CD8-positive, alpha-beta memory T cell (primary cell): ENCODE results near the gene SPATS2L. TPM values are rescaled to one million over a fixed set of nuclear protein-coding genes. Genes with fewer than 3 reads are reported as not detected.

ENCODE experiments used
- CTCF ChIA-PET: fragments of 350-600 bp; sonication (Branson Sonifier 250); formaldehyde crosslinking; loops from one replicate; lab custom pipeline; 2021; ENCODE audit warnings: antibody characterized with exemption; lab: Charles Lee
- POLR2A ChIA-PET: fragments of 350-600 bp; sonication (Branson Sonifier 250); formaldehyde crosslinking; loops from one replicate; lab custom pipeline; 2021; ENCODE audit warnings: antibody characterized with exemption; lab: Charles Lee
- DNase-seq, 5 donors: peaks; one replicate each; pipeline versions ENCODE4 v3.0.0 to v3.0.0-alpha.2; 2020 to 2022; ENCODE audit warnings: mixed read lengths in 1 of 5
- H3K27ac ChIP-seq: one replicate; pipeline ENCODE4 v1.7.0; 2013; ENCODE audit warnings: low read depth, mild to moderate bottlenecking, low read length, moderate library complexity
- H3K27me3 ChIP-seq: 2 replicates; pipeline ENCODE4 v1.7.0; 2013; ENCODE audit warnings: low read length, mild to moderate bottlenecking; ENCODE audit not compliant: insufficient read depth, poor library complexity, severe bottlenecking
- H3K36me3 ChIP-seq: 2 replicates; pipeline ENCODE4 v1.7.0; 2013; ENCODE audit warnings: mild to moderate bottlenecking, low read length, moderate library complexity; ENCODE audit not compliant: insufficient read depth
- H3K4me1 ChIP-seq: 2 replicates; pipeline ENCODE4 v1.7.0; 2013; ENCODE audit warnings: mild to moderate bottlenecking, low read length, moderate library complexity; ENCODE audit not compliant: insufficient read depth
- H3K4me3 ChIP-seq: 2 replicates; pipeline ENCODE4 v1.7.0; 2013; ENCODE audit warnings: mild to moderate bottlenecking, low read length
- H3K9me3 ChIP-seq: 2 replicates; pipeline ENCODE4 v1.7.0; 2013; ENCODE audit warnings: mild to moderate bottlenecking, low read length
- H3K27ac Mint-ChIP-seq, 8 donors: one replicate each; pipeline ENCODE4 v1.8.0; 2020 to 2021; ENCODE audit warnings: mixed read lengths in 8 of 8, mild to moderate bottlenecking in 6 of 8, inconsistent platforms in 3 of 8, moderate library complexity in 3 of 8
- H3K27me3 Mint-ChIP-seq, 2 donors: one replicate each; pipeline ENCODE4 v1.8.0; 2020 to 2021; ENCODE audit warnings: mixed read lengths in 2 of 2, mild to moderate bottlenecking in 1 of 2, moderate library complexity in 1 of 2
- H3K36me3 Mint-ChIP-seq, 3 donors: one replicate each; pipeline ENCODE4 v1.8.0; 2020 to 2021; ENCODE audit warnings: mixed read lengths in 3 of 3, inconsistent platforms in 1 of 3, mild to moderate bottlenecking in 1 of 3
- H3K4me1 Mint-ChIP-seq, 3 donors: one replicate each; pipeline ENCODE4 v1.8.0; 2020 to 2021; ENCODE audit warnings: mixed read lengths in 3 of 3, inconsistent platforms in 1 of 3, mild to moderate bottlenecking in 1 of 3
- H3K4me3 Mint-ChIP-seq, 7 donors: one replicate each; pipeline ENCODE4 v1.8.0; 2020 to 2021; ENCODE audit warnings: mixed read lengths in 7 of 7, mild to moderate bottlenecking in 6 of 7, moderate library complexity in 4 of 7, inconsistent platforms in 2 of 7
- H3K9me3 Mint-ChIP-seq, 5 donors: one replicate each; pipeline ENCODE4 v1.8.0; 2020 to 2022; ENCODE audit warnings: mixed read lengths in 5 of 5, mild to moderate bottlenecking in 3 of 5, moderate library complexity in 2 of 5, inconsistent platforms in 1 of 5
- polyA plus RNA-seq: library from polyadenylated mRNA; unstranded; fragments of 300-500 nt; fragmentation: Illumina TruSeq; gene quantifications from one replicate; pipeline ENCODE4 v1.2.3, GENCODE V29; 2021
- total RNA-seq, 2 experiments: library from RNA; stranded (reverse); gene quantifications; one replicate each; pipeline ENCODE4 v1.2.3, GENCODE V29; 2021

Gene SPATS2L
- total and polyA plus RNA-seq, 3 experiments from 2014 or later, result 11.3 to 22.2 (median 21.8) TPM

DNA sequence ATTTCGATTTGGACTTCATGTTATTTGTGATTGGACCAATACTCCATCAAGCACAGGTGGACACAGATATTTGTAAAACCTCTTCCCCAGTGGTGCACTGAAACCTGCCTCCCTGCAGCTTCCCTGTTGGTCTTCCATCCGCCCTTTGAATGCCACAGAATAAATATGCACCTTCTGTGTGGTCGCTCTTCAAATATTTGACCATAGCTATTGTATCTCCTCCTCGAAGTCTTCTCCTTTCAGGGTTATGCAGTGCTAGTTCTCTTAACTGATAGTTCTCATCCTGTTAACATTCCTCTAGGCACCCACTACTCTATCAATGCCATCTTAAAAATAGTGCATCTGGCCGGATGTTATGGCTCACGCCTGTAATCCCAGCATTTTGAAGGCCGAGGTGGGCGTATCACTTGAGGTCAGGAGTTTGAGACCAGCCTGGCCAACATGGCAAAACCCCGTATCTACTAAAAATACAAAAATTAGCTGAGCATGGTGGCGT, 12.5 kb downstream of the SPATS2L start:
- ChIA-PET CTCF (no interaction called here), POLR2A (interaction anchor here (0.7 kb wide), 1 partner anchor 1133 kb away, joined by 15 read pairs; no protein-coding TSS in a partner anchor)
- peaks cover 0 to 1% of the 10 kb centered on the region in 2 donors for H3K27me3 Mint-ChIP-seq
- H3K27ac Mint-ChIP-seq, result peak overlapping the region in 1 of 8 donors; percentile 72
- no peaks in the 10 kb centered on the region for H3K4me1 ChIP-seq
- DNase-seq, result no peak
- peaks cover 0 to 3% (median 0%) of the 10 kb centered on the region in 3 donors for H3K4me1 Mint-ChIP-seq
- no peaks in the 10 kb centered on the region for H3K27me3 ChIP-seq
- no peaks in the 10 kb centered on the region for H3K9me3 ChIP-seq
- no peaks in the 10 kb centered on the region for H3K36me3 ChIP-seq
- no peaks in the 10 kb centered on the region for H3K9me3 Mint-ChIP-seq
- H3K4me3 ChIP-seq, result no peak overlapping the region
- H3K27ac ChIP-seq, result no peak overlapping the region
- H3K36me3 Mint-ChIP-seq, result peaks cover 0 to 2% (median 0%) of the 10 kb centered on the region in 3 donors
- H3K4me3 Mint-ChIP-seq, result no peak overlapping the region

- no peaks in the 10 kb centered on the region for H3K27me3 ChIP-seq
- POLR2A ChIA-PET, result interaction anchor here (0.7 kb wide), 1 partner anchor 1133 kb away, joined by 15 read pairs; no protein-coding TSS in a partner anchor
- no peak overlapping the region for H3K4me3 ChIP-seq
- no peak overlapping the region for H3K27ac Mint-ChIP-seq
- H3K9me3 Mint-ChIP-seq, result no peaks in the 10 kb centered on the region
- no peaks in the 10 kb centered on the region for H3K4me1 ChIP-seq
- no peaks in the 10 kb centered on the region for H3K9me3 ChIP-seq
- H3K4me1 Mint-ChIP-seq, result peaks cover 0 to 3% (median 0%) of the 10 kb centered on the region in 3 donors
- no peak for DNase-seq
- no peak overlapping the region for H3K4me3 Mint-ChIP-seq
- no peaks in the 10 kb centered on the region for H3K27me3 Mint-ChIP-seq
- H3K36me3 Mint-ChIP-seq, result peaks cover 0 to 2% (median 0%) of the 10 kb centered on the region in 3 donors
- CTCF ChIA-PET, result no interaction called here
- no peaks in the 10 kb centered on the region for H3K36me3 ChIP-seq
- no peak overlapping the region for H3K27ac ChIP-seq
Observed at GRCh38 chr2:200319548-200320337, 13.2 kb downstream of the SPATS2L start.

DNA sequence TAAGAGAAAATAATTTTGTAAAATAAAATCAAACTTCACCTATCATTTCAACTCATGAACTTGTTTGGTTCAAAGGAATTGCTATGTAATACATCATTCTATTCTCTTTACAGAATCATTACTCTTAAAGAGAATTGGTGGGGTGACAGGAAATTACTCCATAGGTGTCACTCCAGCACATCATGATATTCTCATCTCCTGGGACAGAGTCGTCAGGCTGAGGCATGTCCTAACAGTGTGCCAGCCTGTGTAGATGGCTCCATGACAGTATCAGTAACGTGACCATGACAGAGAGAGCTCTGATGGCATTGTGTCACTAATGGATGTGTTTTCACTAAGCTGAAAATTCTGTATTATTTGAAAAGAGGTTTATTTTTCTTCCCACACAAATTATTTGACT, 13.9 kb downstream of the SPATS2L start:
- H3K27ac Mint-ChIP-seq, result no peak overlapping the region
- H3K27me3 Mint-ChIP-seq, result no peaks in the 10 kb centered on the region
- peaks cover 0 to 2% (median 0%) of the 10 kb centered on the region in 3 donors for H3K36me3 Mint-ChIP-seq
- POLR2A ChIA-PET, result no interaction called here
- H3K36me3 ChIP-seq, result no peaks in the 10 kb centered on the region
- H3K4me1 Mint-ChIP-seq, result peaks cover 0 to 3% (median 0%) of the 10 kb centered on the region in 3 donors
- H3K27me3 ChIP-seq, result no peaks in the 10 kb centered on the region
- no peak overlapping the region for H3K4me3 ChIP-seq
- no peak overlapping the region for H3K4me3 Mint-ChIP-seq
- H3K9me3 ChIP-seq, result no peaks in the 10 kb centered on the region
- DNase-seq, result no peak
- CTCF ChIA-PET, result no interaction called here
- no peaks in the 10 kb centered on the region for H3K9me3 Mint-ChIP-seq
- H3K4me1 ChIP-seq, result no peaks in the 10 kb centered on the region
- H3K27ac ChIP-seq, result no peak overlapping the region

DNA sequence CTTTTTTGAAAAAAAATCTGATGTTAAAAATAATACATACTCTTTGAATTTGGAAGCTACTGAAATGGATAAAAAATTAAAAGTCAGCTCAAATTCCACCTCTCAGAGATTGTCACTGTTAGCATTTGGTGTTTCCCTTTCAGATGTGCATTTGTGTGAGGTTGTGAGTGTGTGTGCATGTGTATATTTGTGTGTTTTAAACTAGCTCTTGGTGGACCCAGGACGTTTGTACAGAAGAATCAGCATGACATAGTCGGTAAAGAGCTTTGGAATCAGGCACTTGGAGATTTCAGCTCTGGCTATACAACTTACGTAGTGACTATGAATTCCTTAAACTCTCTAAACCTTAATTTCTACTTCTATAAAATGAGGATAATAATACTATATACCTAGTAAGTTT, 14.5 kb downstream of the SPATS2L start:
- H3K27ac Mint-ChIP-seq, result no peak overlapping the region
- H3K27me3 ChIP-seq, result no peaks in the 10 kb centered on the region
- H3K27ac ChIP-seq, result no peak overlapping the region
- no peaks in the 10 kb centered on the region for H3K4me1 ChIP-seq
- H3K4me3 Mint-ChIP-seq, result no peak overlapping the region
- POLR2A ChIA-PET, result no interaction called here
- no peak overlapping the region for H3K4me3 ChIP-seq
- H3K36me3 ChIP-seq, result no peaks in the 10 kb centered on the region
- CTCF ChIA-PET, result no interaction called here
- peaks cover 0 to 3% (median 0%) of the 10 kb centered on the region in 3 donors for H3K4me1 Mint-ChIP-seq
- H3K27me3 Mint-ChIP-seq, result no peaks in the 10 kb centered on the region
- H3K36me3 Mint-ChIP-seq, result peaks cover 0 to 2% (median 0%) of the 10 kb centered on the region in 3 donors
- no peaks in the 10 kb centered on the region for H3K9me3 Mint-ChIP-seq
- no peak for DNase-seq
- H3K9me3 ChIP-seq, result no peaks in the 10 kb centered on the region

DNA sequence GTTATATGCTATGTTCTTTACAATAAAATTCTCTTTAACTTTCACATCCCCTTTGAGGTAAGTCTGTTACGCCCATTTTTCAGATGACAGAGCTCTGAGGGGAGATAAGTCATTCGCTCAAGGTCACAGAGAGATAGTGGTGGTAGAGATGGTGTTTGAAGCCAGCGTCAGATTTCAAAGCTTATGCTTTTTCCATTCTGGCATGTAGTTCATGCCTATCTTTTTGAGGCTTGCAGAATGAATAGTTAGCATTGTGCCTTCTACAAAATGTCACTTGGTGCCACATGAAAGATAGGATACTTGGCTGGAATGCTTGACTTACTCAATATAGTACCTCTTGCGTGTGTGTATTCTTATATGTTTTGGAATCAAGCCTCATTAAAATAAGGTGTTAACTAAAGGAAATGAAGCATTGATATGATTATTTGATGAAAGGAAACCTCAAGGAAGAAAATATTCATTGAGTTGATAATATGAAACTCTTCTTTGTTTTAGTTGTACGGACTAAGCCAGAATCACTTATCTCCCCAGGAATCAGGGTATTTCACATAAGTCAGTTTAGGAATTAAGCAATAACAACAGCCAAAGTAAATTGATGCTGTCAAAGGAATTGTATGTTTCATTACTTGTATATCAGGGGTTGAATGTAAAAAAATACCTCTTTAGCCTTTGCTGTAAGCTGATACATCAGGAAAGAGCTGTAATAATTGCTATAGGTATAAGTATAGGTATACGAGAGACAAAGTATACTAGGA, 15.5 kb downstream of the SPATS2L start:
- ChIA-PET POLR2A (no interaction called here), CTCF (no interaction called here)
- no peak for DNase-seq
- H3K27me3 ChIP-seq, result no peaks in the 10 kb centered on the region
- Mint-ChIP-seq H3K9me3 (no peaks in the 10 kb centered on the region), H3K4me3 (no peak overlapping the region), H3K4me1 (peaks cover 0 to 3% (median 0%) of the 10 kb centered on the region in 3 donors), H3K27me3 (no peaks in the 10 kb centered on the region), H3K36me3 (peaks cover 0 to 2% (median 0%) of the 10 kb centered on the region in 3 donors), H3K27ac (no peak overlapping the region)
- H3K36me3 ChIP-seq, result no peaks in the 10 kb centered on the region
- no peaks in the 10 kb centered on the region for H3K4me1 ChIP-seq
- no peaks in the 10 kb centered on the region for H3K9me3 ChIP-seq
- H3K4me3 ChIP-seq, result no peak overlapping the region
- no peak overlapping the region for H3K27ac ChIP-seq

GRCh38 chr2:200322607-200323006, 16.1 kb downstream of the SPATS2L start:
- Mint-ChIP-seq H3K9me3 (no peaks in the 10 kb centered on the region), H3K36me3 (peaks cover 0 to 2% (median 0%) of the 10 kb centered on the region in 3 donors), H3K27me3 (no peaks in the 10 kb centered on the region), H3K4me3 (no peak overlapping the region), H3K27ac (no peak overlapping the region), H3K4me1 (no peaks in the 10 kb centered on the region)
- CTCF ChIA-PET, result no interaction called here
- Histone ChIP-seq H3K36me3 (no peaks in the 10 kb centered on the region), H3K27ac (no peak overlapping the region), H3K4me3 (no peak overlapping the region), H3K27me3 (no peaks in the 10 kb centered on the region), H3K4me1 (no peaks in the 10 kb centered on the region), H3K9me3 (no peaks in the 10 kb centered on the region)
- DNase-seq, result no peak
- POLR2A ChIA-PET, result no interaction called here

- H3K36me3 ChIP-seq, result no peaks in the 10 kb centered on the region
- no peak overlapping the region for H3K27ac ChIP-seq
- POLR2A ChIA-PET, result no interaction called here
- no peaks in the 10 kb centered on the region for H3K9me3 ChIP-seq
- no peak overlapping the region for H3K4me3 Mint-ChIP-seq
- no peak overlapping the region for H3K27ac Mint-ChIP-seq
- no peaks in the 10 kb centered on the region for H3K27me3 ChIP-seq
- no peaks in the 10 kb centered on the region for H3K4me1 ChIP-seq
- H3K4me1 Mint-ChIP-seq, result no peaks in the 10 kb centered on the region
- H3K9me3 Mint-ChIP-seq, result no peaks in the 10 kb centered on the region
- H3K27me3 Mint-ChIP-seq, result no peaks in the 10 kb centered on the region
- CTCF ChIA-PET, result no interaction called here
- no peak for DNase-seq
- no peaks in the 10 kb centered on the region for H3K36me3 Mint-ChIP-seq
- no peak overlapping the region for H3K4me3 ChIP-seq
Observed at GRCh38 chr2:200324362-200324761, 17.9 kb downstream of the SPATS2L start.

GRCh38 chr2:200329384-200329783, 22.9 kb downstream of the SPATS2L start:
- no peaks in the 10 kb centered on the region for H3K27me3 ChIP-seq
- DNase-seq, result no peak
- no peak overlapping the region for H3K27ac ChIP-seq
- H3K36me3 ChIP-seq, result no peaks in the 10 kb centered on the region
- H3K4me3 ChIP-seq, result no peak overlapping the region
- Mint-ChIP-seq H3K9me3 (no peaks in the 10 kb centered on the region), H3K36me3 (peaks cover 0 to 3% (median 3%) of the 10 kb centered on the region in 3 donors), H3K27ac (no peak overlapping the region), H3K27me3 (no peaks in the 10 kb centered on the region), H3K4me1 (no peaks in the 10 kb centered on the region), H3K4me3 (no peak overlapping the region)
- H3K9me3 ChIP-seq, result no peaks in the 10 kb centered on the region
- no peaks in the 10 kb centered on the region for H3K4me1 ChIP-seq
- ChIA-PET POLR2A (no interaction called here), CTCF (no interaction called here)
